Measurements from ENCODE around the gene KIF9.
"Not testable (repeated sequence)": the region's sequence is repeated elsewhere in the genome, so short reads cannot be mapped to it uniquely, and the experiment has no call there.

KIF9 gene

DNA sequence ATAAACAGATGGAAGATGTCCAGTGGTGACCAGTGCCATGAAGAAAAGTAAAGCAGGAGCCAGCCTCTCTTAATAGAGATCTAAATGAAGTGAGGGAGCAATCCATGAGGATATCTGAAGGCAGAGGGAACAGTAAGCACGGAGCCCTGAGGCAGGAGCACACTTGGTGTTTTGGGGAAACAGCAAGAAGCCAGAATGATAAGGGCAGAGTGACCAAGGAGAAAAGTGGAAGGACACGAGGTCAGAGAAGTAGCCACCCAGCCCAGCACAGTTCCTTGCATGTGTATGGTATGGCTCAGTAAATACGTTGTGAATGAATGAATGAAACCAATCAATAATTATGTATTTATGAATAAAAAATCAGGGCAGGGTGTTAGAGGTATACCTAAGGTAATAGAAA is 11.8 kb upstream of the KIF9 start:
- no peak for DNase-seq

GRCh38 chr3:47293822-47294221 is 11.2 kb upstream of the KIF9 start:
- no peak for DNase-seq

DNA sequence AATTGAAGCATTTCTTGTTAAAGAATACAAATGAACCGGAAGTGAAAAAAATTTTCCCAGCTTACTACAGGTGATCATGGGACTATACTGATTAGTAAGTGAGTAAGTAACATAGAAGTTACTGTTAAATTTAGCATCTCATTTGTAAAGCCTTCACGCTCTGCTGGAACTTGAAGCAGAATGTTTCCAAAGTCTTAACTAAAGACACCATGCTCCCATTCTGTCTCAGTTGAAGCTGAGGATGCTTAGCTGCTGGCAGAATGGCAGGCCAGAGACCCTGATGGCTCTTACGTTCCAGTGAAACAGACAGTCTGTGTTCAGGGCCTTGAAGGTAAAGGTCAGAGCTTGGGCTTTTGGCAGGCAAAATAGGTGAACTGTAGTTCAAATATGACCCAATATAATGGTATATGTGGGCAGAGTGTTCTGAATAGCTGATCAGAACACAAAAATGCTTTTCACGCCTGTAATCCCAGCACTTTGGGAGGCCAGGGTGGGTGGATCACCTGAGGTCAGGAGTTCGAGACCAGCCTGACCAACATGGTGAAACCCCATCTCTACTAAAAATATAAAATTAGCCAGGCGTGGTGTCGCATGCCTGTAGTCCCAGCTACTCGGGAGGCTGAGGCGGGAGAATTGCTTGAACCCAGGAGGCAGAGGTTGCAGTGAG is 9.3 kb upstream of the KIF9 start:
- DNase-seq = not testable (repeated sequence)

GRCh38 chr3:47291158-47291753 is 8.7 kb upstream of the KIF9 start:
- DNase-seq = no peak

GRCh38 chr3:47288966-47289910 is 6.6 kb upstream of the KIF9 start:
- DNase-seq = no peak

DNA sequence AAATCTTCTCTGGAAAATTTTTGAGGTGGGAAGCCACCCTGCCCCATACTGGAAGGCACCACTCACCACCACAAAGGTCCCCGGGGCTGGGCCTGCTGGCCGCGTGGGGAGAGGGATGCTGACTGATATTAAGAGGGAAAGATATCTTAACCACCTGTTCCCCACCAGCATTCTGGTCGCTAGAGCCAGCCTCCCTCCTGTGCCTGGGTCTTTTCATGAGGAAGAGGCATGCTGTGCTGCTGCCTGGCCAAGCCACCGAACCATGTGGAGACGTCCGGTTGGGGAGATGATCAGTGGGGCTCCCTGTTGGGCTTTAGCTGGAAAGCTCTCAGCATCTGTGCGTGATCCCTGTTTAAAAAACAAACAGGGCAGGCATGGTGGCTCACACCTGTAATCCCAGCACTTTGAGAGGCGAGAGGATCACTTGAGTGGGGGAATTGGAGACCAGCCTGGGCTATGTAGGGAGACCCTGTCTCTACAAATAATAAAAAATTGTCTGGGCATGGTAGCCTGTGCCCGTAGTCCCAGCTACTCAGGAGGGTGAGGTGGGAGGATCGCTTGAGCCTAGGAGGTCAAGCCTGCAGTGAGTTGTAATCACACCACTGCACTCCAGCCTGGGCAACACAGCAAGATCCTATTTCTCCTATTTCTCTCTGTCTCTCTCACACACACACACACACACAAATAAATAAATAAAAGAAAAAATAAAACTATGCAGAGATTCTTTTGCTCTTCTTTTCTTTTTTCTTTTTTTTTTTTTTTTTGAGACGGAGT is 1.2 kb upstream of the KIF9 start:
- DNase-seq = no peak

- DNase-seq = peak; percentile 13
Observed at GRCh38 chr3:47283193-47283537, 566 bp upstream of the KIF9 start.

DNA sequence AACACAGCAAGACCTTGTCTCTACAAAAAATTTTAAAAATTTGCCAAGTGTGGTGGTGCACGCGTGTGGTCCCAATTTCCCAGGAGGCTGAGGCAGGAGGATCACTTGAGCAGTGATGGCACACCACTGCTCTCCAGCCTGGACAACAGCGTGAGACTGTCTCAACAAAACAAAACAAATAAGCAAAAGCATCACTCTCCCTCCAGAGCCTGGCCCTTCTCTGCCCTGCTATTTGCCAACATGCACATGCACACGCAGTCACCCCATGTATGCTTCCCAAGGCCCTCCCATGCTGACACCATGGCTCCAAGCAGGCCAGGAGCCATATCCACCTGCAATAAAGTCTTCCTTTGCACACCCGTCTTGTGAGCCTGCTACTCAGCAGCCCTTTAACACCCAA is 2.1 kb downstream of the KIF9 start:
- no peak for DNase-seq

DNA sequence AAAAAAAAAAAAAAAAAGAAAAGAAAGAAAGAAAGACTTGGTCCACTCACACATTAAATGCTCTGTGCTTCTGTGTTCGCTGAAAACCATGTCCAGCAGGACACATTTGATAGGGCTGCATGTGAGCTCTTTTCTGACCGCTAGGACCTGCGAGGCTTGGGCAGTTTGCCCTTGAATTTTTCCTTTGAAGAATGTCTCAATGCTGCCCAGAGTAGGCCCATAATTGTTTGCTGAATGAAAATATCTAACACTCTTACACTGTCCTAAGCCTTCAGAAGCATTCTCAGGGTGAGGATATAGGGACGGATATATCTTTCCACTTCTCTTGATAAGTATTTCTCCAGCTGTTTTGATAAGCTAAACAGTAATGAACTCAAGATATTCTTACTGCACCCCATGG is 6.0 kb downstream of the KIF9 start:
- DNase-seq = no peak

DNA sequence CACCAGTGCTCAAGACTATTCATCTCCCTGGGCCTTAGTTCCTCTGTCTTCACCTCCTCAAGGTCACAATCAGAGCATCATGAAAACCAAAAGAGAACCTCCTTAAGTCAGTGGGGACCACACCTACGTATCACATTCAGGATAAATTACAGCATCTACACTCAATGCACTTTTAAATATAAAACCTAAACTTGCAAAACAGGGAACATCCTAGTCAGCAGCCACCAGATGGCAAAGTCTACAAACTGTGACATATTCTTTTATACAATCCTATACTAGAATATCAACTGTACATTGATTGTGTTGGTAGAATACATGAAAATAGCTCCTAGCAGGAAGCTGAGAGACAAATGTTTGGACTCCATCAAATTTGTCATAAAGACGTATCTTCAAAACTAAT is 7.9 kb downstream of the KIF9 start:
- no peak for DNase-seq

DNA sequence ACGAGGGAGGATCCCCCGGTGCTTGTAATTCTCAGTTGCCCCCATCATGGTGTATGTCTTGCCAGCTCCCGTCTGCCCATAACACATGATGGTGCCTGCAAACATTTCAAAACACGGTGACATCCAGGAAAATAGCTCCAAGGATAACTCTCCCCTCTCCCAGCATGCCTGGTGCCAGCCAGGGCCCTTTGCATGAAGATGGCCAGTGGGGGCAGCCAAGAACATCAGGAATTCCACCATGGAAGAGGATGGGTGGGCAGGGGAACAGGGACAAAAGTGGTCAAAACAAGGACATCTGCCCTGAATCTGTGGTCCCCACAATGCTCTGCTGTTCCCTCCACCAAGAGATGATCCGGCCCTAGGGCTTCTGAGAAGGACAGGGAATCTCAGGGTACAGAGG is 9.0 kb downstream of the KIF9 start:
- no peak for DNase-seq

GRCh38 chr3:47270526-47270925 is 12.1 kb downstream of the KIF9 start:
- no peak for DNase-seq

- no peak for DNase-seq
Observed at GRCh38 chr3:47267490-47267824, 15.1 kb downstream of the KIF9 start.

DNA sequence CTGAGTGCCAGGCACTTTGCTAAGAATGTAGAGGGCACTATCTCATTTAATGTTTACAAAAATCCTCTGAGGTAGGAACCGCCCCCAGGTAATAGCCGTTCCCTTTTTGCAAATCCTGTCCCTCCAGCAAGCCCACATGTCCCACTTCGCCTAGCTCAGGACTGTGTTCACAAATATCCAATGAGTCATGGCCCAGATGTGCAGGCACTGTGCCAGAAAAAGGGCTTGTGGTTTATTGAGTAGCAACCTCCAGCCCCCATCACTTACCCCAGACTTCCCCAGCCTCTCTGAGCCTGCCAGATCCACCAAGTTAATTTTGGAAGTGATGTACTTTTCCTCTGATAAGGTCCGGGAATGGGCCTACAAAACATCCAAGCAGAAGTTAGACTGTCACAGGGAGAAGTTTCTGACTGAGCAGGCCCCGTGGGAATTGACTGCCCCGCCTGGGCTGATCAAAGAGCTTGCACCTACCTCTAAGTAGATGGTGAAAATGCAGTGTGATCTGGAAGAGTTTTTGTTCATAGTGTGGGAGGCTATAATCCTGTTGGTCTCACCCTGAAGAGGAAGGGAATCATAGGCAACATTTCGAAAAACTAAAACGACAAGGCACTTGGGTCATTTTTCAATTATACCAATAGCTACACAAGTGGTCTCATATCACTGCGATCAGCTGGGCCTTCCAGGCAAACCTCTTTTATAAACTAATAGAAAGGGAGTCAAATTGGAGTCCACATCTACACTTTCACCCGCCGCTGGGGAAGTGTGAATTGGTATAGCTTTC is 15.7 kb downstream of the KIF9 start:
- DNase-seq = peak; percentile 19

GRCh38 chr3:47265725-47266428 is 16.7 kb downstream of the KIF9 start:
- DNase-seq = no peak

DNA sequence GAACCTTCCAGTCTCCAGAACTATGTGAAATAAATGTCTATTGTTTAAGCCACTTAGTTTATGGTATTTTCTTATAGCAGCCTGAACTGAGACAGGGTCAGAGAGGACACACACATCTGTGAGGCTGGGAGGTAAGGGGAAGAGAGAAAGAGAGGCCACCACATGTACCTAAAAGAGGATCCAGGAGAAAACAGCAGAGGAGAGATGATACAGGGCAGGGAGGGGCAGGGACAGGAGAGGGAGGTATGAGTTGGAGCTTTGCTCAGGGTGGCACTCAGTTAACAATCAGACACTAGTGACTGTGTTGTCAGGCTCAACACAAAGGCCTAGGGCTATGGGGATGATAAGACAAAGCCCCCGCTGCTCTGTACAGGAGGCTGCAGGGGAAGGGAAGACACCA is 17.6 kb downstream of the KIF9 start:
- DNase-seq = no peak

DNA sequence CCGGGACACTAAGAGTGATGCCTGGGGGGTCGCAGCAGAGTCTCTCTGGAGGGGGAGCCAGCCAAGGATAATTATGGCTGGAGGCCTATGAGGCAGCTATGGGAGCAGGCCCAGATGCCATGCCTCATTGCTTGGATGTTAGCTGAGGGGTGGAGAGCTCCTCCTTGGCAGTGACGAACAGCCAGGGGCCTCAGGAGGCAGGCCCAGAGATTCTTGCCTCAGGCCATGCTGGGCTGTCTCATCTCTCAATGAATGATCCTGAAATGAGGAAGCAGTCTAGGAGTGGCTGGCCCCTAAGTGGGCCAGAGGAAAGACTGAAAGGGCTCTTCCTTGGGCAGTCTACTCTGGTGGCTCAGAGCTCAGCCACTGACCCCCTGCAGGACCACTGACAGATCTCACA is 21.3 kb downstream of the KIF9 start:
- DNase-seq = no peak

- DNase-seq = no peak
Observed at GRCh38 chr3:47260605-47261004, 22.0 kb downstream of the KIF9 start.

GRCh38 chr3:47259114-47259513 is 23.5 kb downstream of the KIF9 start:
- no peak for DNase-seq

DNA sequence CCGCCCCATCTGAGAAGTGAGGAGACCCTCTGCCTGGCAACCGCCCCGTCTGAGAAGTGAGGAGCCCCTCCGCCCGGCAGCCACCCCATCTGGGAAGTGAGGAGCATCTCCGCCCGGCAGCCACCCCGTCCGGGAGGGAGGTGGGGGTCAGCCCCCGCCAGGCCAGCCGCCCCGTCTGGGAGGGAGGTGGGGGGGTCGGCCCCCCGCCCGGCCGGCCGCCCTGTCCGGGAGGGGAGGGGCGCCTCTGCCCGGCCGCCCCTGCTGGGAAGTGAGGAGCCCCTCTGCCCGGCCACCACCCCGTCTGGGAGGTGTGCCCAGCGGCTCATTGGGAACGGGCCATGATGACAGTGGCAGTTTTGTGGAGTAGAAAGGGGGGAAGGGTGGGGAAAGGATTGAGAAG is 26.3 kb downstream of the KIF9 start:
- DNase-seq = not testable (repeated sequence)

DNA sequence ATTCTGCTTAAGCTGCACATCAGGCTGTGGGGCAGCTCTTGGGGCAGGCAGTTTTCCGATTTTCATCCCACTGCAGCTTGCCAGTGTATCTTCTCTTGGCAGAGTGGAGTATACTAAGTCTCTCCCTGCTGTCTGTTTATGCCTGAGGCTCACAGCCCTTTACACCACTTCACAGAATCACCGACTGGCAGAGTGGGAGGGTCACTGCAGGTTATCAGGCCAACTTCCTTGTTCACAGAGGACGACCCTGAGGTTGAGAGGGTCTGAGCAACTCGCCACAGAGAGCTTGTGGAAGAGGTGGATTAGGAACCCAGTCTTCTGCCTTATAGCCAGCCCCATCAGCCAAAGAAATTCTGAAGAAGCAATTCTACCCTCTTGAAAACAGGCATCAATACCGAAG is 30.9 kb downstream of the KIF9 start:
- no peak for DNase-seq

DNA sequence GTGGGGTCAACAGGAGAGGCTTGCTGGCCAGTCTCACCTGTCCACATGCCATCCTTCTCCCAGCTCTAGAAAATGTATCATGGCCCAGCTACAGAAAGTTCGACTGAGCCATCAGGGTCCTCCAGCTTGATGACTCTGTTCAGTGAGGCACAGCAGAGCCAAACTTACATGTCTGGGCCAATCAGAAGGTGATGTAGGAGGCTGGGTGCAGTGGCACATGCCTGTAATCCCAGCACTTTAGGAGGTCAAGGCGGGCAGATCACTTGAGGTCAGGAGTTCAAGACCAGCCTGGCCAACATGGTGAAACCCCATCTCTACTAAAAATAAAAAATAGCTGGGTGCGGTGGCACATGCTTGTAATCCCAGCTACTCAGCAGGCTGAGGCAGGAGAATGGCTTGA is 31.5 kb downstream of the KIF9 start:
- not testable (repeated sequence) for DNase-seq
